Subcutaneous adipose tissue (tissue), 4 donors: ENCODE data around the gene ARID1B. TPM values are rescaled to one million over a fixed set of nuclear protein-coding genes. Genes with fewer than 3 reads are reported as not detected.

Experiments used
- CTCF ChIP-seq: fragments of 450-650 bp; IDR thresholded peaks from one replicate; pipeline ENCODE4 v1.5.1; 2016; ENCODE audit warnings: low read depth, mild to moderate bottlenecking, control low read depth, antibody characterized with exemption, moderate library complexity
- total RNA-seq, 4 donors: library from RNA; depleted of rRNA; stranded (reverse); fragments of >200 nt; gene quantifications; one replicate each; pipeline ENCODE4 v1.1.0, GENCODE V29; 2016

The ARID1B gene
- total RNA-seq, 4 donors from 2014 or later: 93.8 to 137 (median 104) TPM

- TF ChIP-seq CTCF: no peak
Observed at GRCh38 chr6:157166784-157167183, 389.6 kb downstream of the ARID1B start.

GRCh38 chr6:157167837-157168236 is 390.7 kb downstream of the ARID1B start:
- no peak for TF ChIP-seq CTCF

- TF ChIP-seq CTCF: no peak
Observed at GRCh38 chr6:157168471-157168870, 391.3 kb downstream of the ARID1B start.

GRCh38 chr6:157169226-157169625 is 392.0 kb downstream of the ARID1B start:
- TF ChIP-seq CTCF: no peak

GRCh38 chr6:157169656-157170055 is 392.5 kb downstream of the ARID1B start:
- no peak for TF ChIP-seq CTCF

GRCh38 chr6:157170535-157170934 is 393.4 kb downstream of the ARID1B start:
- TF ChIP-seq CTCF: no peak

GRCh38 chr6:157171801-157172200 is 394.6 kb downstream of the ARID1B start:
- no peak for TF ChIP-seq CTCF
